GM10266 (cell line): ENCODE data around the gene ATP6V1G3.
"Not testable (repeated sequence)": the region's sequence is repeated elsewhere in the genome, so short reads cannot be mapped to it uniquely, and the experiment has no call there.

ENCODE experiments used
- DNase-seq: peaks from one replicate; pipeline ENCODE4 v3.0.0; 2012; ENCODE audit errors: extremely low spot score
- CTCF ChIP-seq: IDR thresholded peaks from 2 replicates; pipeline ENCODE4 v1.5.1; 2012; ENCODE audit warnings: mild to moderate bottlenecking, low read depth; ENCODE audit not compliant: control insufficient read depth, insufficient read depth; ENCODE audit errors: missing control alignments

Gene ATP6V1G3

GRCh38 chr1:198529414-198529813, 11.1 kb downstream of the ATP6V1G3 start:
- no peak for TF ChIP-seq CTCF
- no peak for DNase-seq

- DNase-seq, result no peak
- TF ChIP-seq CTCF, result no peak
Measured at GRCh38 chr1:198528364-198528763, 12.1 kb downstream of the ATP6V1G3 start.

- no peak for TF ChIP-seq CTCF
Measured at GRCh38 chr1:198524556-198524955, 15.9 kb downstream of the ATP6V1G3 start.

GRCh38 chr1:198524127-198524526, 16.4 kb downstream of the ATP6V1G3 start:
- not testable (repeated sequence) for DNase-seq

More at GRCh38 chr1:198524556-198524955, 15.9 kb downstream of the ATP6V1G3 start:
- no peak for DNase-seq

GRCh38 chr1:198523182-198523950, 17.1 kb downstream of the ATP6V1G3 start:
- no peak for DNase-seq
- TF ChIP-seq CTCF, result no peak

- peak; percentile 29 for DNase-seq
Measured at GRCh38 chr1:198520524-198521254, 19.8 kb downstream of the ATP6V1G3 start.

More at GRCh38 chr1:198520524-198521254, 19.8 kb downstream of the ATP6V1G3 start:
- no peak for TF ChIP-seq CTCF
